ENCODE data around the gene TRUB2.

- TF ChIP-seq POLR2AphosphoS5 (IDR thresholded peaks at IDR 0.05; ENCODE audit: insufficient read depth, low read depth, low read length): peak; percentile 92
- peak in 1 of 2 donors; percentile 6 for TF ChIP-seq CTCF (IDR thresholded peaks at IDR 0.05; ENCODE audit: extremely low read depth in 1 of 2, insufficient read depth in 1 of 2, low read depth in 1 of 2, low read length in 2 of 2)
- no peak for TF ChIP-seq EZH2 (IDR thresholded peaks at IDR 0.05; ENCODE audit: borderline replicate concordance, low read depth, low read length, severe bottlenecking)
- TF ChIP-seq JUN (IDR thresholded peaks at IDR 0.05; ENCODE audit: borderline replicate concordance, insufficient read depth, insufficient read length, low read depth): no peak
- peak; percentile 52 for TF ChIP-seq FOS (IDR thresholded peaks at IDR 0.05; ENCODE audit: borderline replicate concordance, insufficient read depth, low read length)
Observed at GRCh38 chr9:128370752-128371629, 48.7 kb upstream of the TRUB2 start, which contains the start of gene URM1.

Measured in endothelial cell of umbilical vein (primary cell).